Measurements from ENCODE around the gene FLYWCH2. TPM values are rescaled to one million over a fixed set of nuclear protein-coding genes. Genes with fewer than 3 reads are reported as not detected.

FLYWCH2 gene
- total and polyA plus RNA-seq, 9 of the 15 experiments (the other 6 are each of a cell fraction or from before 2014, with no cell fraction given), result 0.70 to 55.5 (median 7.6) TPM

DNA sequence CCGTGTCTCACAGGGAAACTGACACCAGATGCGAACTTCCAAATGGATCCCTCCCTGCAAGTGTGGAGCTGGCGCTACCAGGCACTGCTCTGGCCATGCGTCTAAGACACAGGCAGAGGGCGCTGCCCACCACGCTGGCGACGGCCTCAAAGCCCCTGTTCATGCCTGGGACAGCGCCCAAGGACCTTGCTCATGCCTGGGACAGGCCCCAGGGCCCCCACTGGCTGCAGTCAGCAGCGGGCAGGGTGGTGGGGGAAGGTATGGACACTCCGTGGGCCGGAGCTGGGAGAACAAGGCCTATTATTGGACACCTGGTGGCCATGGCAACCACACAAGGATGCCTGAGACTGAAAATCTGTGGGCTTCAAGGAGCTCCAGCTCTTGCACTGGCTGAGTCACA is 44.1 kb upstream of the FLYWCH2 start (continued):
- peak; percentile 93 for TF ChIP-seq SMC3 (conservative IDR thresholded peaks at IDR 0.05; ENCODE audit: insufficient read depth, low read depth, low read length)
- TF ChIP-seq ZEB2 (IDR thresholded peaks at IDR 0.05), result 0 out of 2 replicates have a peak, but pooled peaks have one; percentile 12
- TF ChIP-seq KDM4B (IDR thresholded peaks at IDR 0.05; ENCODE audit: borderline replicate concordance in 2 of 2, low read depth in 1 of 2), result peak in 1 of 2 experiments; percentile 64; a peak in 1 of 4 replicates
- TF ChIP-seq RAD21 (CRISPR knock-in tag; conservative IDR thresholded peaks at IDR 0.05 in 1 of 2, IDR thresholded peaks at IDR 0.05 in 1 of 2), result peak; percentile 89 to 95
- TF ChIP-seq IFI16 (CRISPR knock-in tag; IDR thresholded peaks at IDR 0.05), result no peak
- peak; percentile 10; the same call in 1 of the 2 replicates for TF ChIP-seq BHLHE40 (IDR thresholded peaks at IDR 0.05; ENCODE audit: low read length)
- peak; percentile 64; the same call in 1 of the 2 replicates for TF ChIP-seq CTBP1 (IDR thresholded peaks at IDR 0.05; ENCODE audit: borderline replicate concordance)
- peak; percentile 46 for TF ChIP-seq NEUROD1 (IDR thresholded peaks at IDR 0.05; ENCODE audit: borderline replicate concordance, low read depth, low read length, partially characterized antibody)
- TF ChIP-seq, protein P1, sequence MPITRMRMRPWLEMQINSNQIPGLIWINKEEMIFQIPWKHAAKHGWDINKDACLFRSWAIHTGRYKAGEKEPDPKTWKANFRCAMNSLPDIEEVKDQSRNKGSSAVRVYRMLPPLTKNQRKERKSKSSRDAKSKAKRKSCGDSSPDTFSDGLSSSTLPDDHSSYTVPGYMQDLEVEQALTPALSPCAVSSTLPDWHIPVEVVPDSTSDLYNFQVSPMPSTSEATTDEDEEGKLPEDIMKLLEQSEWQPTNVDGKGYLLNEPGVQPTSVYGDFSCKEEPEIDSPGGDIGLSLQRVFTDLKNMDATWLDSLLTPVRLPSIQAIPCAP (CRISPR knock-in tag; IDR thresholded peaks at IDR 0.05; ENCODE audit: borderline replicate concordance), result no peak
- TF ChIP-seq NRF1 (conservative IDR thresholded peaks at IDR 0.05 in 1 of 2, IDR thresholded peaks at IDR 0.05 in 1 of 2), result 0 out of 4 replicates have a peak, but pooled peaks of 1 of the 2 experiments have one; percentile 16
- no peak for TF ChIP-seq BRD9 (IDR thresholded peaks at IDR 0.05; ENCODE audit: low read depth, partially characterized antibody)
